GM19023 (cell line): ENCODE results near the gene TFF3.

Source experiments
- ATAC-seq: cut with Tn5 transposase; IDR thresholded peaks from one replicate; pipeline ENCODE4 v1.9.1; 2021; ENCODE audit warnings: mild to moderate bottlenecking, moderate library complexity; ENCODE audit not compliant: unreplicated experiment

Gene TFF3

GRCh38 chr21:42321845-42322244 is 6.6 kb upstream of the TFF3 start:
- no peak for ATAC-seq

GRCh38 chr21:42321231-42321630 is 6.0 kb upstream of the TFF3 start:
- ATAC-seq: no peak

GRCh38 chr21:42320791-42321190 is 5.6 kb upstream of the TFF3 start:
- ATAC-seq: no peak

GRCh38 chr21:42319851-42320572 is 4.8 kb upstream of the TFF3 start:
- ATAC-seq: no peak

- ATAC-seq: no peak
Observed at GRCh38 chr21:42319376-42319775, 4.2 kb upstream of the TFF3 start.

- ATAC-seq: no peak
Observed at GRCh38 chr21:42317826-42318746, 2.9 kb upstream of the TFF3 start.

- ATAC-seq: no peak
Observed at GRCh38 chr21:42317341-42317741, 2.1 kb upstream of the TFF3 start.

GRCh38 chr21:42316891-42317290 is 1.7 kb upstream of the TFF3 start:
- no peak for ATAC-seq

GRCh38 chr21:42314616-42315295 is 453 bp downstream of the TFF3 start:
- no peak for ATAC-seq

- no peak for ATAC-seq
Observed at GRCh38 chr21:42313501-42313969, 1.7 kb downstream of the TFF3 start.

GRCh38 chr21:42312626-42313104 is 2.5 kb downstream of the TFF3 start:
- ATAC-seq: no peak

- ATAC-seq: no peak
Observed at GRCh38 chr21:42311816-42312625, 3.2 kb downstream of the TFF3 start.

- no peak for ATAC-seq
Observed at GRCh38 chr21:42311160-42311559, 4.0 kb downstream of the TFF3 start.

- no peak for ATAC-seq
Observed at GRCh38 chr21:42310411-42311001, 4.7 kb downstream of the TFF3 start.

- no peak for ATAC-seq
Observed at GRCh38 chr21:42309753-42310213, 5.4 kb downstream of the TFF3 start.

GRCh38 chr21:42308914-42309752 is 6.1 kb downstream of the TFF3 start:
- ATAC-seq: no peak

- no peak for ATAC-seq
Observed at GRCh38 chr21:42308161-42308913, 6.9 kb downstream of the TFF3 start.

- no peak for ATAC-seq
Observed at GRCh38 chr21:42307106-42307505, 8.1 kb downstream of the TFF3 start.
